Astrocyte (in vitro differentiated cells and primary cell): Measurements from ENCODE around the gene KPNA6.

ENCODE experiments used
- CTCF ChIP-seq: IDR thresholded peaks from 2 replicates; pipeline ENCODE4 v1.5.1; 2011; ENCODE audit warnings: low read depth, mild to moderate bottlenecking, inconsistent platforms, low read length, moderate library complexity; ENCODE audit not compliant: insufficient read depth
- EZH2 ChIP-seq: IDR thresholded peaks from 2 replicates; pipeline ENCODE4 v1.6.1; 2012; ENCODE audit warnings: mild to moderate bottlenecking, low read length, inconsistent platforms; ENCODE audit not compliant: insufficient read depth

- TF ChIP-seq CTCF: no peak
- TF ChIP-seq EZH2: no peak
These were observed 6.6 kb downstream of the KPNA6 start for GRCh38 chr1:32114420-32114819.
